GM12878 (cell line): Measurements from ENCODE around the gene SDC1. TPM values are rescaled to one million over a fixed set of nuclear protein-coding genes. Genes with fewer than 3 reads are reported as not detected.

Experiments
- ATAC-seq: fragments of 200-7000 bp; cut with Tn5 transposase; 3 replicates; pipeline ENCODE4 v1.9.1; 2020; ENCODE audit warnings: mild to moderate bottlenecking, moderate library complexity
- BruUV-seq: library from RNA; stranded (reverse); fragments of 400-500 nt; replicated peaks from 2 replicates; lab custom pipeline; 2021; lab: Mats Ljungman, UMichigan
- CTCF ChIA-PET: fragments of 300-600 bp; sonication (Branson Sonifier 250); formaldehyde crosslinking; extraction: SDS; loops from one replicate; lab custom pipeline; 2021; ENCODE audit warnings: inconsistent platforms; lab: Yijun Ruan, JAX
- POLR2A ChIA-PET: fragments of 350-600 bp; formaldehyde crosslinking; extraction: SDS; loops from one replicate; lab custom pipeline; 2021; ENCODE audit warnings: inconsistent platforms; lab: Charles Lee
- RAD21 ChIA-PET: fragments of 300-600 bp; sonication (Branson Sonifier 250); formaldehyde crosslinking; loops from one replicate; lab custom pipeline; 2023; ENCODE audit warnings: antibody characterized with exemption; ENCODE audit not compliant: unreplicated experiment; lab: Charles Lee
- SMC1A ChIA-PET: fragments of 300-600 bp; sonication (Branson Sonifier 250); formaldehyde crosslinking; loops from one replicate; lab custom pipeline; 2023; ENCODE audit not compliant: unreplicated experiment, uncharacterized antibody; lab: Charles Lee
- DNase-seq: peaks from one replicate; pipeline ENCODE4 v3.0.0-alpha.2; 2011; ENCODE audit warnings: low read depth, low spot score
- FAIRE-seq: peaks from 3 replicates; lab custom pipeline; 2011; peaks lifted over from hg19 to GRCh38; lab: Jason Lieb, UNC
- H2AFZ ChIP-seq: 2 replicates; pipeline ENCODE4 v1.6.0; 2011; ENCODE audit warnings: low read depth, low read length, control low read depth; ENCODE audit not compliant: control insufficient read depth
- H3K27ac ChIP-seq: 2 replicates; pipeline ENCODE4 v1.5.1; 2011; ENCODE audit warnings: control low read depth; ENCODE audit not compliant: control insufficient read depth, insufficient read depth
- H3K27me3 ChIP-seq, 2 experiments: replicated peaks in 1 of 2; 2 replicates each; pipeline versions ENCODE4 v1.6.0 to v1.6.1; 2011; ENCODE audit warnings: low read length in 1 of 2; ENCODE audit not compliant: control insufficient read depth in 2 of 2, insufficient read depth in 2 of 2
- H3K36me3 ChIP-seq, 2 experiments: 2 replicates each; pipeline ENCODE4 v1.5.1; 2011; ENCODE audit warnings: low read length in 1 of 2; ENCODE audit not compliant: control insufficient read depth in 2 of 2, insufficient read depth in 2 of 2
- H3K4me1 ChIP-seq: 2 replicates; pipeline ENCODE4 v1.6.1; 2011; ENCODE audit warnings: mild to moderate bottlenecking, low read length, moderate library complexity, mixed read lengths; ENCODE audit not compliant: control insufficient read depth, insufficient read depth
- H3K4me2 ChIP-seq: 2 replicates; pipeline ENCODE4 v1.6.0; 2011; ENCODE audit warnings: control low read depth; ENCODE audit not compliant: control insufficient read depth, insufficient read depth
- H3K4me3 ChIP-seq: fragments of 200-600 bp; sonication (generic); 2 replicates; pipeline ENCODE4 v1.5.1; 2016
- H3K79me2 ChIP-seq: 2 replicates; pipeline ENCODE4 v1.6.0; 2011; ENCODE audit warnings: low read length; ENCODE audit not compliant: control insufficient read depth, insufficient read depth
- H3K9ac ChIP-seq: 2 replicates; pipeline ENCODE4 v1.8.0; 2011; ENCODE audit warnings: low read length, control low read depth, mixed read lengths; ENCODE audit not compliant: control insufficient read depth, insufficient read depth
- H3K9me3 ChIP-seq: replicated peaks from 3 replicates; pipeline ENCODE4 v1.5.1; 2011; ENCODE audit warnings: mild to moderate bottlenecking, low read length; ENCODE audit not compliant: control insufficient read depth, insufficient read depth
- H4K20me1 ChIP-seq: 2 replicates; pipeline ENCODE4 v1.6.0; 2011; ENCODE audit not compliant: control insufficient read depth, insufficient read depth
- BRCA1 ChIP-seq: IDR thresholded peaks from 2 replicates; pipeline ENCODE4 v1.6.1; 2011; ENCODE audit warnings: low read depth, low read length, improper control_type of control experiment
- EGR1 ChIP-seq, 2 experiments: IDR thresholded peaks; 1 replicate in 1 of 2; 2 replicates in 1 of 2; pipeline ENCODE4 v1.6.1; 2011 to 2012; ENCODE audit warnings: low read depth in 2 of 2, low read length in 2 of 2, borderline replicate concordance in 1 of 2, mild to moderate bottlenecking in 1 of 2, moderate library complexity in 1 of 2
- EP300 ChIP-seq, 2 experiments: fragments of 150-350 bp in 1 of 2; IDR thresholded peaks; 2 replicates each; pipeline ENCODE4 v1.6.1; 2011 to 2012; ENCODE audit warnings: low read depth in 2 of 2, low read length in 2 of 2, borderline replicate concordance in 1 of 2, improper control_type of control experiment in 1 of 2, inconsistent platforms in 1 of 2; ENCODE audit not compliant: control insufficient read depth in 1 of 2
- IKZF2 ChIP-seq, 2 experiments: fragments of 450-650 bp; IDR thresholded peaks; 2 replicates each; pipeline ENCODE4 v1.6.1; 2017; ENCODE audit warnings: mild to moderate bottlenecking in 2 of 2, moderate library complexity in 2 of 2
- IRF4 ChIP-seq: IDR thresholded peaks from 2 replicates; pipeline ENCODE4 v1.6.1; 2011; ENCODE audit warnings: low read depth, low read length
- KAT2A ChIP-seq: conservative IDR thresholded peaks from 2 replicates; pipeline ENCODE4 v1.6.1; 2011; ENCODE audit warnings: low read depth, low read length; ENCODE audit not compliant: control insufficient read depth
- KLF5 ChIP-seq: fragments of 450-650 bp; IDR thresholded peaks from 2 replicates; pipeline ENCODE4 v1.6.1; 2014; ENCODE audit warnings: mild to moderate bottlenecking; ENCODE audit not compliant: partially characterized antibody
- LARP7 ChIP-seq: fragments of 450-650 bp; IDR thresholded peaks from 2 replicates; pipeline ENCODE4 v1.6.1; 2017; ENCODE audit warnings: mild to moderate bottlenecking
- POLR2A ChIP-seq: IDR thresholded peaks from 2 replicates; pipeline ENCODE4 v1.6.1; 2011; ENCODE audit warnings: low read depth, mild to moderate bottlenecking, low read length
- POLR2AphosphoS5 ChIP-seq: IDR thresholded peaks from 2 replicates; pipeline ENCODE4 v1.6.1; 2011; ENCODE audit warnings: mild to moderate bottlenecking, low read length, inconsistent platforms
- RAD21 ChIP-seq: IDR thresholded peaks from 2 replicates; pipeline ENCODE4 v1.6.1; 2011; ENCODE audit warnings: mild to moderate bottlenecking, low read depth, low read length, moderate library complexity; ENCODE audit not compliant: insufficient read depth
- RELB ChIP-seq: fragments of 450-650 bp; IDR thresholded peaks from 2 replicates; pipeline ENCODE4 v1.6.1; 2017; ENCODE audit warnings: low read depth, mild to moderate bottlenecking, moderate library complexity
- SIN3A ChIP-seq: IDR thresholded peaks from 2 replicates; pipeline ENCODE4 v1.6.1; 2012; ENCODE audit warnings: low read depth, low read length, improper control_type of control experiment
- ZNF592 ChIP-seq: fragments of 450-650 bp; IDR thresholded peaks from 2 replicates; pipeline ENCODE4 v1.6.1; 2017; ENCODE audit warnings: mild to moderate bottlenecking, moderate library complexity
- WGBS: methylation state at CpG from one replicate; pipeline ENCODE4 v1.1.6; 2016; ENCODE audit warnings: low lambda C conversion rate; ENCODE audit not compliant: insufficient replicate concordance, insufficient coverage; ENCODE audit errors: missing lambda C conversion rate; 5-methylcytosine and 5-hydroxymethylcytosine counted together
- in situ Hi-C: fragments of 300-500 bp; cut with MboI; formaldehyde crosslinking; loops from 9 replicates; pipeline ENCODE4 v1.14.3; 2018; ENCODE audit warnings: mixed read lengths
- intact Hi-C: fragments of 100-400 bp; cut with micrococcal nuclease; formaldehyde crosslinking; loops from one replicate; pipeline ENCODE4 v1.14.2; 2022; ENCODE audit not compliant: unreplicated experiment
- polyA plus RNA-seq, 11 experiments: library from polyadenylated mRNA; depleted of rRNA in 4 of 11; unstranded in 6 of 11; stranded (reverse) in 5 of 11; fragments of >200 nt; fragmentation: Nextera tagmentation in 4 of 11; fragmentation: Illumina TruSeq in 1 of 11; extraction: Ambion mirVana in 4 of 11; extraction: Trizol in 1 of 11; gene quantifications; 1 replicate in 1 of 11; 2 replicates in 10 of 11; pipeline versions ENCODE4 v1.2.1 to v1.2.3, GENCODE V29; 2011 to 2016; ENCODE audit warnings: inconsistent platforms in 2 of 11, missing spikeins in 2 of 11, low read depth in 1 of 11
- total RNA-seq, 4 experiments: library from RNA; depleted of rRNA in 3 of 4; stranded (reverse); fragments of >200 nt in 3 of 4; fragmentation: Illumina TruSeq in 1 of 4; extraction: Trizol in 1 of 4; gene quantifications; 2 replicates each; pipeline versions ENCODE4 v1.2.1 to v1.2.3, GENCODE V29; 2013 to 2021
- TF ChIP-seq, protein P1 (sequence below): IDR thresholded peaks from 2 replicates; pipeline ENCODE4 v1.6.1; 2012; ENCODE audit warnings: low read depth, low read length, improper control_type of control experiment

SDC1 gene
- total and polyA plus RNA-seq, 10 of the 15 experiments (the other 5 are each of a cell fraction or from before 2014, with no cell fraction given), result 0.85 to 36.8 (median 23.7) TPM

- TF ChIP-seq BRCA1 (no peak), RELB (no peak), KAT2A (no peak), SIN3A (no peak), RAD21 (no peak), IRF4 (no peak), KLF5 (no peak), IKZF2 (IDR thresholded peaks at IDR 0.05) (no peak)
These were observed 71.6 kb downstream of the SDC1 start (continued) for GRCh38 chr2:20153131-20153851.

GRCh38 chr2:20150806-20151571 is 73.9 kb downstream of the SDC1 start:
- CTCF ChIA-PET, result interaction anchor here (0.6 to 3.8 kb wide), 4 partner anchors 11 to 75 kb away, joined by 3 to 16 read pairs (median 4); partner anchors contain the start of gene SDC1
- POLR2A ChIA-PET, result interaction anchor here (0.6 to 2.3 kb wide), 5 partner anchors 10 to 515 kb away, joined by 3 to 9 read pairs (median 3); no protein-coding TSS in a partner anchor
- H3K9me3 ChIP-seq, result no peaks in the 10 kb centered on the region; the same call in 2 of the 3 replicates
- no peak overlapping the region for H3K4me3 ChIP-seq
- ATAC-seq (peak; percentile 80), FAIRE-seq (no peak), DNase-seq (peak; percentile 48)
- in situ Hi-C loops, result no loop called here
- no peak overlapping the region for H3K9ac ChIP-seq
- no peaks in the 10 kb centered on the region for H4K20me1 ChIP-seq
- WGBS, result 4% methylated on average over 7 of the region's 7 CpGs
- H3K4me1 ChIP-seq, result peaks cover 54% of the 10 kb centered on the region
- no peaks in the 10 kb centered on the region for H3K79me2 ChIP-seq
- SMC1A ChIA-PET, result interaction anchor here (1.0 to 2.7 kb wide), 6 partner anchors 12 to 74 kb away, joined by 3 to 14 read pairs (median 6); partner anchors contain the start of gene SDC1
- no peaks in the 10 kb centered on the region for H3K36me3 ChIP-seq
- intact Hi-C loops, result no loop called here
- BruUV-seq, result no TSS peak
- H3K4me2 ChIP-seq, result peak overlapping the region; percentile 78
- H3K27me3 ChIP-seq, result no peaks in the 10 kb centered on the region
- H3K27ac ChIP-seq, result peak overlapping the region; percentile 59
- RAD21 ChIA-PET, result interaction anchor here (1.2 to 6.3 kb wide), 4 partner anchors 35 to 73 kb away, joined by 3 to 67 read pairs (median 4); partner anchors contain the start of gene SDC1
- H2AFZ ChIP-seq, result no peak overlapping the region
- 0 out of 4 replicates have a peak, but pooled peaks of 1 of the 2 experiments have one; percentile 47 for TF ChIP-seq EP300 (IDR thresholded peaks at IDR 0.05; ENCODE audit: borderline replicate concordance in 1 of 2, control insufficient read depth in 1 of 2, low read depth in 2 of 2, low read length in 2 of 2)
- TF ChIP-seq EGR1 (IDR thresholded peaks at IDR 0.05; ENCODE audit: borderline replicate concordance in 1 of 2, low read depth in 2 of 2, low read length in 2 of 2), result peak in 1 of 2 experiments; percentile 99; a peak in 2 of 3 replicates
- TF ChIP-seq POLR2A, result no peak
- TF ChIP-seq, protein P1, sequence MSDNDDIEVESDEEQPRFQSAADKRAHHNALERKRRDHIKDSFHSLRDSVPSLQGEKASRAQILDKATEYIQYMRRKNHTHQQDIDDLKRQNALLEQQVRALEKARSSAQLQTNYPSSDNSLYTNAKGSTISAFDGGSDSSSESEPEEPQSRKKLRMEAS, result no peak
- no peak for TF ChIP-seq POLR2AphosphoS5
- no peak for TF ChIP-seq ZNF592
- no peak for TF ChIP-seq LARP7
